Bronchial epithelial cell (primary cell): ENCODE results near the gene CBX7. TPM values are rescaled to one million over a fixed set of nuclear protein-coding genes. Genes with fewer than 3 reads are reported as not detected.

Source experiments
- DNase-seq: peaks from one replicate; pipeline ENCODE4 v3.0.0-alpha.2; 2010; ENCODE audit warnings: low read depth
- FAIRE-seq: peaks from 2 replicates; lab custom pipeline; 2011; peaks lifted over from hg19 to GRCh38; lab: Jason Lieb, UNC
- H3K27me3 ChIP-seq: 2 replicates; pipeline ENCODE4 v1.5.1; 2011; ENCODE audit warnings: low read length; ENCODE audit not compliant: control insufficient read depth, insufficient read depth
- H3K36me3 ChIP-seq: 2 replicates; pipeline ENCODE4 v1.5.1; 2011; ENCODE audit warnings: low read length; ENCODE audit not compliant: control insufficient read depth, insufficient read depth
- H3K4me3 ChIP-seq: 2 replicates; pipeline ENCODE4 v1.5.1; 2011; ENCODE audit warnings: mild to moderate bottlenecking, low read depth, low read length, control low read depth
- total RNA-seq: library from RNA; depleted of rRNA; stranded (reverse); fragments of >200 nt; gene quantifications from 2 replicates; pipeline ENCODE4 v1.2.1, GENCODE V29; 2014
- TF ChIP-seq, protein P1 (sequence below): IDR thresholded peaks from 2 replicates; pipeline ENCODE4 v1.5.1; 2011; ENCODE audit warnings: mild to moderate bottlenecking, moderate library complexity, low read length, control low read depth, inconsistent platforms; ENCODE audit not compliant: insufficient read depth, severe bottlenecking

The CBX7 gene
- total RNA-seq, 1 donor from 2014 or later, result 2.1 TPM

GRCh38 chr22:39150848-39151215 lies 1.6 kb downstream of the CBX7 start:
- FAIRE-seq (no peak), DNase-seq (no peak)
- TF ChIP-seq, protein P1, sequence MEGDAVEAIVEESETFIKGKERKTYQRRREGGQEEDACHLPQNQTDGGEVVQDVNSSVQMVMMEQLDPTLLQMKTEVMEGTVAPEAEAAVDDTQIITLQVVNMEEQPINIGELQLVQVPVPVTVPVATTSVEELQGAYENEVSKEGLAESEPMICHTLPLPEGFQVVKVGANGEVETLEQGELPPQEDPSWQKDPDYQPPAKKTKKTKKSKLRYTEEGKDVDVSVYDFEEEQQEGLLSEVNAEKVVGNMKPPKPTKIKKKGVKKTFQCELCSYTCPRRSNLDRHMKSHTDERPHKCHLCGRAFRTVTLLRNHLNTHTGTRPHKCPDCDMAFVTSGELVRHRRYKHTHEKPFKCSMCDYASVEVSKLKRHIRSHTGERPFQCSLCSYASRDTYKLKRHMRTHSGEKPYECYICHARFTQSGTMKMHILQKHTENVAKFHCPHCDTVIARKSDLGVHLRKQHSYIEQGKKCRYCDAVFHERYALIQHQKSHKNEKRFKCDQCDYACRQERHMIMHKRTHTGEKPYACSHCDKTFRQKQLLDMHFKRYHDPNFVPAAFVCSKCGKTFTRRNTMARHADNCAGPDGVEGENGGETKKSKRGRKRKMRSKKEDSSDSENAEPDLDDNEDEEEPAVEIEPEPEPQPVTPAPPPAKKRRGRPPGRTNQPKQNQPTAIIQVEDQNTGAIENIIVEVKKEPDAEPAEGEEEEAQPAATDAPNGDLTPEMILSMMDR, result no peak
- Histone ChIP-seq H3K27me3 (peaks cover 4% of the 10 kb centered on the region), H3K4me3 (no peak overlapping the region), H3K36me3 (no peaks in the 10 kb centered on the region)

DNA sequence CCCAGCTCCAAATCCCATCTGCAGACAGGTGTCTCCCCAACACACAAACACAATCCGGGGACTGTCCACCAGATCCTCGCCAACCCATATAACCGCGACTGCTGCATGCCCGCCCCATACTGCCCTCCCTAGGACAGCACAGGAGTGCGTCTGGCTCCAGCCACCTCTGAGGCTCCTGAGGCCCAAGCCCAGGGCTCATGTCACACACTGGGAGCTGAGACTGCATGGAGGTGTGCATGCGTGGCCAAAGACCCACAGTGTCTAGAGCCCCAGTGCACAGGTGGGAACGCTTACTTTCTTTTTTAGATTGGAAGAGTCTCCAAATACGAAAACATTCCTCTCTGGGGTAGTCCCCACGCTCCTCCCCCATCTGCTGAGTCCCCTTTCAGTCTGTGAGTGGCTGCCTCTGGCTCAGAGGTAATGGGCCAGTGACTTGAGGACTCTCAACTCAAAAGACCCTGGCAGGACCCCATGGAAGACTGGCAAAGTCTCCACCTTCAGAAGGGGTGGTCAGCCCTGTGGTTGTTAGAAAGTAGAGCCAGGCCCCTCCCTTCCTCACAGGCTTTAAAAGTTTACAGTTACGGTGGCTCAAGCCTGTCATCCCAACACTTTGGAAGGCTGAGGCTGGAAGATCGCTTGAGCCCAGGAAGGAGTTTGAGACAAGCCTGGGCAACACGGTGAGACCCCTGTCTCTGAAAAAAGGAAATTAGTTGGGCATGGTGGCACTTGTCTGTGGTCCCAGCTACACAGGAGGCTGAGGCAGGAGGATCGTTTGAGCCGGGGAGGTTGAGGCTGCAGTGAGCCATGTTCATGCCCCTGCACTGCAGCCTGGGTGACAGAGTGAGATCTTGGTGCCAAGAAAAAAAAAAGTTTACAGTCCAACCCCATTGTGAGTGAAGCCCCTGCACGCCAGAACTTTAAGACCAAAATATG lies 2.3 kb downstream of the CBX7 start:
- TF ChIP-seq, protein P1, result no peak
- no peak for FAIRE-seq
- Histone ChIP-seq H3K36me3 (no peaks in the 10 kb centered on the region), H3K27me3 (peaks cover 4% of the 10 kb centered on the region), H3K4me3 (no peak overlapping the region)
- DNase-seq, result no peak

DNA sequence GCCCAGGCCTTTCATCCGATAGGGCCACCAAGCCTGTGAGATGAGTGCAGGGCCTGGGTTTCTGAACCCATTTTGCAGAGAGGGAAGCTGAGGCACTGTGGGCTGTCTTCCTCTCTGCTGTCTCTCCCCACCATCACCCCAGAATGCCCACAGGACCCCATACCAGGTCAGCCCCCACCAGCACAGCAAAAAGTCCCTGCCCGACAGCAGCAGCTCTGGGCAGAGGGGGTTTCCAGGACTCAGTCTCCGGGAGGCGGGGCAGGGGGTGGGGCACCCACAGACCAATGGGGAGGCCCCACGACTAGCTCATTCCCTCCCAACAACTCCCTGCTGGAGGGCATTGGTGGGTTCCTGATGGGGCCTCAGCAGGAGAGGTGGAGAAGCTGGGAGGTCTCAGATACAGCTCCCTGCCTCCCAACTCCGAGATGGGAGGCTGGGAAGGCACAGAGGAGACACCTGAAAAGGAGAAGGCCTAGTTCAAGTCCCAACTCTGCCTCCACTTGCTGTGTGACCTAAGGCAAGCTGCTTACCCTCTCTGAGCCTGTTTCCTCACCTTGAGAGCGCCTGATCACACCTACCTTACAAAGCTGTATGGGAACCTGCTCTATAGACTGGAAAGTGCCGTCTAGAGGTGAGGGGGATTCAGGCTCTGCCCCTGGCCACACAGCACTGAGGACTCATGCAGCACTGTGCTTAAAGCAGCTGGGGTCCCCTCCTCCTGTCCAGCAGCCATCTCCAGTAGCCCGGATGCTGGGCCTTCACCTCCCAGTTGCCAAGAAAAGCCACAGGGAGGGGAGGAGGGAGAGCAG lies 3.5 kb downstream of the CBX7 start:
- FAIRE-seq, result no peak

GRCh38 chr22:39148026-39148726 lies 4.3 kb downstream of the CBX7 start:
- DNase-seq (no peak), FAIRE-seq (no peak)
- TF ChIP-seq, protein P1, result no peak
- H3K36me3 ChIP-seq, result no peaks in the 10 kb centered on the region
- peaks cover under 1% of the 10 kb centered on the region for H3K27me3 ChIP-seq
- H3K4me3 ChIP-seq, result no peak overlapping the region

More for the DNA sequence above, 3.5 kb downstream of the CBX7 start:
- TF ChIP-seq, protein P1, result no peak
- peaks cover 4% of the 10 kb centered on the region for H3K27me3 ChIP-seq
- no peak overlapping the region for H3K4me3 ChIP-seq
- no peaks in the 10 kb centered on the region for H3K36me3 ChIP-seq
- no peak for DNase-seq

DNA sequence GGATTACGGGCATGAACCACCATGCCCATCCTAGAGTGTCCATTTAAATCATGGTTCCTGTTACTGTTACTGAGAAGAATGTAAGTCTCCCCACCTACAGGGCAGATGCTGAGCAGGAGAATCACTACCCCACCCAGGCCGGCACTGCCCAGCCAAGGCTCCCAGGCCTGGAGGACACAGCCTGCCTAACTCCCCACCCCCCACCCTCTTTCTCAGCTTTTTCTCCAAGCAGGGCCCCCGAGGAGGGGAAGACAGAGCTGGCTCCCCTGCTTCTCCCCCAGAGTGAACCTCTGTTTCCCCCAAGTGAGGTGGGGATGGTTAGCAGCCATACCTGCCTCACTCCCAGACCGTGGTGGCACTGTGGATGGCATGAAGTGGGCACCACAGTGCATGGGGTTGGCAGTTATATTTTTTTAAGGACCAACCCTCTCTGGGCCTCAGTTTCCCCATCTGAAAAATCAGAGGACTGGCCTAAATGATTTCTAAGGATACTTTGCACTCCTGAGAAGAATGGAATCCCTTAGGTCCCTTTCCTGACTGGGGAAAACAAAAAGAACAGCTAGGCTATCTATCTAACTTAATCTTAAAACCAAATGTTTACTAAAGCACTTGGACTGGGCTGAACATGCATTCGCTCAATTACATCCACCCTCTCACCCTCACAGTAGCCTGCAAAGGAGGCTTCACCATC lies 5.0 kb downstream of the CBX7 start:
- Histone ChIP-seq H3K4me3 (no peak overlapping the region), H3K27me3 (no peaks in the 10 kb centered on the region), H3K36me3 (no peaks in the 10 kb centered on the region)
- FAIRE-seq (no peak), DNase-seq (no peak)
- TF ChIP-seq, protein P1, result no peak
